VCaP (cell line): ENCODE data around the gene SCN8A.

Source experiments
- H3K27ac ChIP-seq: fragments of 450-650 bp; 2 replicates; pipeline ENCODE4 v1.5.1; 2017
- CTCF ChIP-seq: fragments of 450-650 bp; conservative IDR thresholded peaks from 2 replicates; pipeline ENCODE4 v1.5.1; 2017; ENCODE audit warnings: mild to moderate bottlenecking, moderate library complexity

SCN8A gene

GRCh38 chr12:51848841-51849735, 258.1 kb downstream of the SCN8A start:
- TF ChIP-seq CTCF = no peak
- no peak overlapping the region for H3K27ac ChIP-seq

GRCh38 chr12:51850081-51850964, 259.3 kb downstream of the SCN8A start:
- no peak for TF ChIP-seq CTCF
- H3K27ac ChIP-seq = no peak overlapping the region

- H3K27ac ChIP-seq = no peak overlapping the region
- TF ChIP-seq CTCF = no peak
These were observed 259.9 kb downstream of the SCN8A start for GRCh38 chr12:51850965-51851299.

GRCh38 chr12:51851413-51852124, 260.5 kb downstream of the SCN8A start:
- TF ChIP-seq CTCF = no peak
- H3K27ac ChIP-seq = no peak overlapping the region

GRCh38 chr12:51852404-51853137, 261.5 kb downstream of the SCN8A start:
- H3K27ac ChIP-seq = no peak overlapping the region
- TF ChIP-seq CTCF = no peak

GRCh38 chr12:51855586-51856428, 264.8 kb downstream of the SCN8A start:
- no peak overlapping the region for H3K27ac ChIP-seq
- TF ChIP-seq CTCF = no peak
